CD4-positive, alpha-beta T cell (primary cell): ENCODE results near the gene UPB1. TPM values are rescaled to one million over a fixed set of nuclear protein-coding genes. Genes with fewer than 3 reads are reported as not detected.

ENCODE experiments used
- ATAC-seq: fragments of 200-7000 bp; cut with Tn5 transposase; one replicate; pipeline ENCODE4 v1.10.0; 2022; ENCODE audit warnings: mild to moderate bottlenecking; ENCODE audit not compliant: poor library complexity
- CTCF ChIA-PET: fragments of 350-600 bp; sonication (Branson Sonifier 250); formaldehyde crosslinking; loops from one replicate; lab custom pipeline; 2021; ENCODE audit warnings: antibody characterized with exemption, inconsistent platforms; lab: Charles Lee
- POLR2A ChIA-PET: fragments of 350-600 bp; sonication (Branson Sonifier 250); formaldehyde crosslinking; loops from one replicate; lab custom pipeline; 2021; ENCODE audit warnings: antibody characterized with exemption, inconsistent platforms; lab: Charles Lee
- DNase-seq, 14 experiments: peaks; one replicate each; pipeline ENCODE4 v3.0.0-alpha.2; 2013 to 2020; ENCODE audit warnings: mixed read lengths in 2 of 14
- H3K27ac ChIP-seq, 2 donors: one replicate each; pipeline versions ENCODE4 v1.5.1 to v1.7.0; 2013; ENCODE audit warnings: low read length in 2 of 2, low read depth in 1 of 2, mild to moderate bottlenecking in 1 of 2
- H3K27me3 ChIP-seq, 2 experiments: 1 replicate in 1 of 2; 2 replicates in 1 of 2; pipeline versions ENCODE4 v1.6.1 to v1.7.0; 2013; ENCODE audit warnings: low read length in 2 of 2, control low read depth in 1 of 2, mild to moderate bottlenecking in 1 of 2, moderate library complexity in 1 of 2; ENCODE audit not compliant: insufficient read depth in 2 of 2, control insufficient read depth in 1 of 2
- H3K36me3 ChIP-seq: one replicate; pipeline ENCODE4 v1.6.1; 2013; ENCODE audit warnings: low read length, control low read depth; ENCODE audit not compliant: insufficient read depth
- H3K4me1 ChIP-seq: one replicate; pipeline ENCODE4 v1.6.1; 2013; ENCODE audit warnings: low read length, control low read depth; ENCODE audit not compliant: insufficient read depth
- H3K4me3 ChIP-seq: one replicate; pipeline ENCODE4 v1.5.1; 2013; ENCODE audit warnings: mild to moderate bottlenecking, low read length, moderate library complexity
- H3K9me3 ChIP-seq, 2 experiments: 1 replicate in 1 of 2; 2 replicates in 1 of 2; pipeline versions ENCODE4 v1.6.1 to v1.7.0; 2013; ENCODE audit warnings: low read length in 2 of 2, mild to moderate bottlenecking in 2 of 2, control low read depth in 1 of 2, moderate library complexity in 1 of 2; ENCODE audit not compliant: control insufficient read depth in 1 of 2, insufficient read depth in 1 of 2
- H3K27ac Mint-ChIP-seq: one replicate; pipeline ENCODE4 v1.8.0; 2020; ENCODE audit warnings: mixed read lengths
- H3K27me3 Mint-ChIP-seq: one replicate; pipeline ENCODE4 v1.8.0; 2021; ENCODE audit warnings: mixed read lengths
- H3K36me3 Mint-ChIP-seq: one replicate; pipeline ENCODE4 v1.8.0; 2021; ENCODE audit warnings: low read depth, mixed read lengths
- H3K4me1 Mint-ChIP-seq: one replicate; pipeline ENCODE4 v1.8.0; 2021; ENCODE audit warnings: low read depth, mixed read lengths
- H3K4me3 Mint-ChIP-seq: one replicate; pipeline ENCODE4 v1.8.0; 2020; ENCODE audit warnings: mild to moderate bottlenecking, mixed read lengths
- H3K9me3 Mint-ChIP-seq: one replicate; pipeline ENCODE4 v1.8.0; 2020; ENCODE audit warnings: mixed read lengths
- CTCF ChIP-seq: fragments of 200-600 bp; IDR thresholded peaks from one replicate; pipeline ENCODE4 v1.8.0; 2022; ENCODE audit warnings: antibody characterized with exemption, mild to moderate bottlenecking
- intact Hi-C, 2 experiments: fragments of 100-400 bp; cut with DNase I in 1 of 2; cut with micrococcal nuclease in 1 of 2; formaldehyde crosslinking; loops; one replicate each; pipeline versions ENCODE4 v1.15.1 to v1.9.0; 2023 to 2025; cut with DNase I, micrococcal nuclease
- total RNA-seq, 174 experiments: library from RNA in 2 of 174; stranded (reverse) in 2 of 174; gene quantifications; one replicate each; pipeline ENCODE4 v1.2.3 and lab custom pipeline; 2021 to 2026

The UPB1 gene
- total RNA-seq, 2 experiments from 2014 or later: 2.7 to 3.7 TPM

GRCh38 chr22:24513378-24514240 lies 18.5 kb downstream of the UPB1 start:
- POLR2A ChIA-PET: no interaction called here
- H3K9me3 Mint-ChIP-seq: no peaks in the 10 kb centered on the region

DNA sequence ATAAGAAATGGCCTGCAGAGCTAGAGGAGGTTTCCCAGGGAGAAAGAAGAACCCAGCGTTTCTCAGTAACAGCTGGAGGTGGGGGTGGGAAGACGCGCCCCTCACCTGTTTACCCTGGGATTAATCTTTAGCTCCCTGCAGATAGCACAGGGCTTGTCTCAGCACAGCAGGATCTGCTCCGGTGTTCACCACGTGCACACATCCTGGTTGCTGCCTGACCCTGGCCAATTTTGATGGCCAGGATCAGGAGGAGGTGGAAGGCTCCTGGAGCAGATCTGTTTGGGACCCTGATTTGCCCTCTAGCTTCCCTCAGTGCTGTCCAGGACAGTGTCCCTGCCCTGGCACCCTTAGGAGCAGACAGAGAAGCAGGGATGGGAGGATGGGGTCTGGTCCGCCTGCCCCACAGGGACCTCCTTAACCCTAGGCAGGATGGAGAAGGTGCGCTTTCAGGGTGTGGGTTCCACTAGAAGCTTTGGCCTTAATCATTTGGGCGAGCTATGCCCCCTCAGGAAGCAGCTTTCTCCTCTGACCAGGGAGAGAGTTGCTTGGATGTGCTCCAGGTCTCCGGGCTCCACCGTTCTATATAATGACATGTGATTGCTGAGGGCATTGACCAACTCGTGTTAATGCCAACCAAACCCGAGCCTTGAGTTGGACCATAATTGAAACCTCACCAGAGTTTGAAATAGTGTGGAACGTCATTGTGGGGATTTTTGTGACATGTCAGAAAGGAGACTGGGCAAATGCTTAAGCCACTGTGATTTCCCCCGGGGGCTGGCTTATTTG lies 19.3 kb downstream of the UPB1 start:
- CTCF ChIA-PET: no interaction called here
- no peak for ATAC-seq
- no peaks in the 10 kb centered on the region for H3K4me1 Mint-ChIP-seq
- no peaks in the 10 kb centered on the region for H3K9me3 Mint-ChIP-seq
- TF ChIP-seq CTCF: no peak
- H3K27ac ChIP-seq: no peak overlapping the region
- no peak overlapping the region for H3K4me3 ChIP-seq
- H3K9me3 ChIP-seq: no peaks in the 10 kb centered on the region
- no peaks in the 10 kb centered on the region for H3K27me3 Mint-ChIP-seq
- no peak overlapping the region for H3K27ac Mint-ChIP-seq
- intact Hi-C loops: no loop called here
- no peak overlapping the region for H3K4me3 Mint-ChIP-seq
- peaks cover 0 to 4% of the 10 kb centered on the region in 2 experiments for H3K27me3 ChIP-seq
- DNase-seq: peak in 2 of 14 experiments; percentile 28 to 48
- POLR2A ChIA-PET: no interaction called here
- no peaks in the 10 kb centered on the region for H3K4me1 ChIP-seq
- H3K36me3 ChIP-seq: no peaks in the 10 kb centered on the region
- H3K36me3 Mint-ChIP-seq: no peaks in the 10 kb centered on the region

More at GRCh38 chr22:24513378-24514240, 18.5 kb downstream of the UPB1 start:
- Histone ChIP-seq H3K9me3 (no peaks in the 10 kb centered on the region), H3K36me3 (no peaks in the 10 kb centered on the region), H3K27me3 (peaks cover 0 to 4% of the 10 kb centered on the region in 2 experiments), H3K4me3 (no peak overlapping the region), H3K4me1 (no peaks in the 10 kb centered on the region), H3K27ac (no peak overlapping the region)
- intact Hi-C loops: no loop called here
- CTCF ChIA-PET: no interaction called here
- Mint-ChIP-seq H3K4me1 (no peaks in the 10 kb centered on the region), H3K27ac (no peak overlapping the region), H3K36me3 (no peaks in the 10 kb centered on the region), H3K4me3 (no peak overlapping the region), H3K27me3 (no peaks in the 10 kb centered on the region)
- no peak for TF ChIP-seq CTCF
- no peak for DNase-seq
- ATAC-seq: no peak

GRCh38 chr22:24515027-24515338 lies 19.9 kb downstream of the UPB1 start:
- intact Hi-C loops: no loop called here
- H3K27me3 Mint-ChIP-seq: no peaks in the 10 kb centered on the region
- H3K4me1 ChIP-seq: no peaks in the 10 kb centered on the region
- H3K4me3 ChIP-seq: no peak overlapping the region
- no peak for DNase-seq
- H3K9me3 ChIP-seq: no peaks in the 10 kb centered on the region
- H3K9me3 Mint-ChIP-seq: no peaks in the 10 kb centered on the region
- no peak overlapping the region for H3K4me3 Mint-ChIP-seq
- H3K27me3 ChIP-seq: peaks cover 0 to 4% of the 10 kb centered on the region in 2 experiments
- no peak for TF ChIP-seq CTCF
- no peak overlapping the region for H3K27ac Mint-ChIP-seq
- H3K27ac ChIP-seq: no peak overlapping the region
- ChIA-PET POLR2A (no interaction called here), CTCF (no interaction called here)
- no peak for ATAC-seq
- H3K4me1 Mint-ChIP-seq: no peaks in the 10 kb centered on the region
- no peaks in the 10 kb centered on the region for H3K36me3 Mint-ChIP-seq
- no peaks in the 10 kb centered on the region for H3K36me3 ChIP-seq
